ENCODE measurements around the gene DLG2. TPM values are rescaled to one million over a fixed set of nuclear protein-coding genes. Genes with fewer than 3 reads are reported as not detected.
"Not testable (repeated sequence)": the region's sequence is repeated elsewhere in the genome, so short reads cannot be mapped to it uniquely, and the experiment has no call there.

Gene DLG2
- total RNA-seq, 4 donors from 2014 or later = 6.5 to 14.6 (median 7.2) TPM

DNA sequence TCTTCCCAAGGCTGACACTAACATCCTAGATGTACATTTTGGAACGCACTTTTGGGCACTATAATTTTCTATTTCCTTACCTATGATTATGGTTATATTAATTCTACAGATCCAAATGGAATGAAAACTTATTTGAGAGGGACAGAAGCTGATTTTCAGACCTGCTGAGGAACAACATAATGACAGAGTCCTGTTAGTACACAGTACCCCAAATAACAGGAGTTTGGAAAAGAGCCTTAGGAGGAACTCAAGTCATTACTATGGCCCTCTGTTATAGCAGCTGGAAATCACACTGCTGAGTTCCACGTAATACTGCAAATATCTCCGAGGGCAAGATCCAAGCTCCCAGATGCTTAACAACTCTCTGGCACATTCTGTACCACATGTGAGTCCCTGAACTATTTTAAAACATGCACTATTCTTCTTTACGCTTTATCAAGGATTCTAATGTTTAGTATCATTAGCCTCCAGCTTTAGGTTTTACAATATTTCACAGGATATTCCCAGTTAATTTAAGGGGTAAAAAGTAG is 1313.2 kb downstream of the DLG2 start:
- Histone ChIP-seq H3K36me3 (no peaks in the 10 kb centered on the region), H3K4me1 (peaks cover 0 to 6% (median 0%) of the 10 kb centered on the region in 4 donors), H3K4me3 (no peak overlapping the region), H3K27me3 (no peaks in the 10 kb centered on the region), H3K27ac (no peak overlapping the region), H3K9me3 (no peaks in the 10 kb centered on the region)
- 70% methylated on average over 4 of the region's 4 CpGs for WGBS, 2 donors
- DNase-seq (ENCODE audit: low spot score in 2 of 2) = no peak
- TF ChIP-seq POLR2A (IDR thresholded peaks at IDR 0.05) (no peak), EP300 (IDR thresholded peaks at IDR 0.05) (no peak)
- TF ChIP-seq, protein P1, sequence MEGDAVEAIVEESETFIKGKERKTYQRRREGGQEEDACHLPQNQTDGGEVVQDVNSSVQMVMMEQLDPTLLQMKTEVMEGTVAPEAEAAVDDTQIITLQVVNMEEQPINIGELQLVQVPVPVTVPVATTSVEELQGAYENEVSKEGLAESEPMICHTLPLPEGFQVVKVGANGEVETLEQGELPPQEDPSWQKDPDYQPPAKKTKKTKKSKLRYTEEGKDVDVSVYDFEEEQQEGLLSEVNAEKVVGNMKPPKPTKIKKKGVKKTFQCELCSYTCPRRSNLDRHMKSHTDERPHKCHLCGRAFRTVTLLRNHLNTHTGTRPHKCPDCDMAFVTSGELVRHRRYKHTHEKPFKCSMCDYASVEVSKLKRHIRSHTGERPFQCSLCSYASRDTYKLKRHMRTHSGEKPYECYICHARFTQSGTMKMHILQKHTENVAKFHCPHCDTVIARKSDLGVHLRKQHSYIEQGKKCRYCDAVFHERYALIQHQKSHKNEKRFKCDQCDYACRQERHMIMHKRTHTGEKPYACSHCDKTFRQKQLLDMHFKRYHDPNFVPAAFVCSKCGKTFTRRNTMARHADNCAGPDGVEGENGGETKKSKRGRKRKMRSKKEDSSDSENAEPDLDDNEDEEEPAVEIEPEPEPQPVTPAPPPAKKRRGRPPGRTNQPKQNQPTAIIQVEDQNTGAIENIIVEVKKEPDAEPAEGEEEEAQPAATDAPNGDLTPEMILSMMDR (IDR thresholded peaks at IDR 0.05) = no peak

DNA sequence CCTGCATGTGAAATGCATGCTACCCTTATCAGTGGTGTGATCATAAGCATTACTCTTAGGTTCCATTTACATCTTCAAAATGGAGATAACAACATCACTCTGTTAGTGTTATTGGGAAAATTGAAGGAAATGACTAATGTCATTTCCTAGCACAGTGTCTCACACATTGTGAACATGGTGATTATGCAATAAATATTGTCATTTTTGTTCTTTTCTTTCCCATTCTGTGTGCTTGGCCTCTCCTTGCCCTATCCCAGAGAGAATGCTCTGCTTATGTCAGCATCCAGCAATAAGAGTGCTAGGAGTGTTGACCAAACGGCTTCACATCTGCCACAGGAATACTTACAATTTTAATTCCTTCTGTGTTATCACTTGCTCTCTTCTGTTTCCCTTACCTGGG is 1316.9 kb downstream of the DLG2 start:
- DNase-seq (ENCODE audit: low spot score in 2 of 2) = no peak
- Histone ChIP-seq H3K27ac (no peak overlapping the region), H3K4me1 (no peaks in the 10 kb centered on the region), H3K36me3 (no peaks in the 10 kb centered on the region), H3K27me3 (no peaks in the 10 kb centered on the region), H3K9me3 (no peaks in the 10 kb centered on the region), H3K4me3 (no peak overlapping the region)
- 47 to 48% methylated on average over 1 of the region's 1 CpG for WGBS, 2 donors
- TF ChIP-seq, protein P1 (IDR thresholded peaks at IDR 0.05) = no peak
- TF ChIP-seq EP300 (IDR thresholded peaks at IDR 0.05) (no peak), POLR2A (IDR thresholded peaks at IDR 0.05) (no peak)

DNA sequence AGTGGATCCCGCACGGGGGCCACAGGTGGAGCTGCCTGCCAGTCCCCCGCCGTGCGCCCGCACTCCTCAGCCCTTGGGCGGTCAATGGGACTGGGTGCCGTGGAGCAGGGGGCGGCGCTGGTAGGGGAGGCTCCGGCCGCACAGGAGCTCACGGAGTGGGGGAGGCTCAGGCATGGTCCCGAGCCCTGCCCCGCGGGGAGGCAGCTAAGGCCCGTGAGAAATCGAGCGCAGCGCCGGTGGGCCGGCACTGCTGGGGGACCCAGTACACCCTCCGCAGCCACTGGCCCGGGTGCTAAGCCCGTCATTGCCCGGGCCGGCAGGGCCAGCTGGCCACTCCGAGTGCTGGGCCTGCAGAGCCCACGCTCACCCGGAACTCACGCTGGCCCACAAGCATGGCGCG is 1318.7 kb downstream of the DLG2 start:
- DNase-seq (ENCODE audit: low spot score in 2 of 2); H3K9me3 ChIP-seq; H3K36me3 ChIP-seq; H3K4me3 ChIP-seq; H3K4me1 ChIP-seq; H3K27ac ChIP-seq; H3K27me3 ChIP-seq: not testable (repeated sequence)
- WGBS, 2 donors = 98% methylated on average over 26 to 32 of the region's 33 CpGs

DNA sequence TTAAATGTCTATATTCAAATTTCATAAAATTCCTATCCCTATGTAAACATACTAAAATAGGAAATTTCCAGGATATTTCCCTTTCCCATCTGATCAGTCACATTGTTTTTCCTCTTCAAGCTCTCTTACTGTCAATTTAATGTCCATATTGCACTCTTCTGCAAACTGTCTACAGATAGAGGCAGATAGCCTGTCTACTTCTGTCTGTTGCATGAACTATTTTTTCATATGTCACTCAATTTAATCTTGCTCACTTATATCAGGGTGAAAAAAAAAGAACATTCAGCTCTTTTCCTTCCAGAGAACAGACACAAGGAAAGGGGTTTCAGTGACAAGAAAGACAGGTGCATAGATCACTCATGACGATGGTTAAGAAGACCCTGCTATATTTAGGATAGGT is 1327.1 kb downstream of the DLG2 start:
- no peak for DNase-seq (ENCODE audit: low spot score in 2 of 2)
- Histone ChIP-seq H3K4me3 (no peak overlapping the region), H3K36me3 (no peaks in the 10 kb centered on the region), H3K27me3 (no peaks in the 10 kb centered on the region), H3K9me3 (no peaks in the 10 kb centered on the region), H3K4me1 (no peaks in the 10 kb centered on the region), H3K27ac (no peak overlapping the region)
- TF ChIP-seq POLR2A (IDR thresholded peaks at IDR 0.05) (no peak), EP300 (IDR thresholded peaks at IDR 0.05) (no peak)
- TF ChIP-seq, protein P1 (IDR thresholded peaks at IDR 0.05) = no peak
- WGBS, 2 donors = 80 to 87% methylated on average over 1 of the region's 1 CpG

DNA sequence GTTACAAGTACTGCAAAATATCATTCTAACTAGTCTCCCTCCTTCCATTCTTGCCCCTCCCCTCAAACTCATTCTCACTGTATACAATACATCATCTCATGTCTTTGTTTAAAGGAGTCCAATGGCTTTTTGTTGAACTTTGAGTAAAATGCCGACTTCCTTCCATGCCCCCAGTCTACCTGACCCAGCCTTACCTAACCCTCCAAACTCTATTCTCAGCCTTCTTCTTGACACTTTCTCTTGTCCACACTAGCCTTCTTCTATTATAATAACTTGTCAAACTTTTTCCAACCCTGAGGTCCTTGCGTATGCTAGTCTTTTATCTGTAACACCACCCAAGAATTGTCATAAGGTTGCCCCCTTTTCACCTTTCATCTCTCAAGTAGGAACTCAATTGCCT is 1329.6 kb downstream of the DLG2 start:
- H3K4me1 ChIP-seq = no peaks in the 10 kb centered on the region
- DNase-seq (ENCODE audit: low spot score in 2 of 2) = no peak
- no peaks in the 10 kb centered on the region for H3K27me3 ChIP-seq
- TF ChIP-seq POLR2A (IDR thresholded peaks at IDR 0.05) (no peak), EP300 (IDR thresholded peaks at IDR 0.05) (no peak)
- TF ChIP-seq, protein P1 (IDR thresholded peaks at IDR 0.05) = no peak
- H3K27ac ChIP-seq = no peak overlapping the region
- no peaks in the 10 kb centered on the region for H3K9me3 ChIP-seq
- no peaks in the 10 kb centered on the region for H3K36me3 ChIP-seq
- no peak overlapping the region for H3K4me3 ChIP-seq
- 85 to 93% methylated on average over 2 of the region's 2 CpGs for WGBS, 2 donors

DNA sequence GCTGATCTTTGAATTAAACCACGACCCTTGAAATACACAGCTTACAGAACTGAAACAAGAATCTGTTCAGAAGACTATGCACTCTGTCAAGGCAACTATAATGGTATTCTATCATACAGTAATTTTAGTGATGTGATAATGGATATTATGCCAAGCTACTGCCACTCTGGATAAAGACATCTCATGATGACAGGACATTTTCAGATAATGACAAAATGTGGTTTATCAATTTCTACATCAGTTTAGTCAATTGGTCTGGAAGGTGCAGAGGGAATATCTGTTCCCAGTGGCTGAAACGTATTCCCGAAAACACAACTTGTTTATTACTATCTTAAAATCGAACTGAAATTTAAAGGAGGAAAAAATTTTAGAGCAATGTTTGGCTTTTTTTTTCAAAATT is 1331.3 kb downstream of the DLG2 start:
- TF ChIP-seq EP300 (IDR thresholded peaks at IDR 0.05) = no peak
- TF ChIP-seq, protein P1 (IDR thresholded peaks at IDR 0.05) = no peak
- TF ChIP-seq POLR2A (IDR thresholded peaks at IDR 0.05) = no peak
- Histone ChIP-seq H3K27ac (no peak overlapping the region), H3K4me1 (no peaks in the 10 kb centered on the region), H3K27me3 (no peaks in the 10 kb centered on the region), H3K36me3 (no peaks in the 10 kb centered on the region), H3K9me3 (no peaks in the 10 kb centered on the region), H3K4me3 (no peak overlapping the region)
- 76 to 78% methylated on average over 4 of the region's 4 CpGs for WGBS, 2 donors
- no peak for DNase-seq (ENCODE audit: low spot score in 2 of 2)

Data from tibial nerve (tissue), 4 donors.